Caco-2 (cell line): Measurements from ENCODE around the gene DYRK1A. TPM values are rescaled to one million over a fixed set of nuclear protein-coding genes. Genes with fewer than 3 reads are reported as not detected.

ENCODE experiments used
- BruUV-seq: library from RNA; stranded (reverse); fragments of 400-500 nt; replicated peaks from 2 replicates; lab custom pipeline; 2021; lab: Mats Ljungman, UMichigan
- CTCF ChIA-PET: fragments of 300-600 bp; sonication (Branson Sonifier 250); formaldehyde crosslinking; loops from one replicate; lab custom pipeline; 2022; ENCODE audit warnings: antibody characterized with exemption; lab: Charles Lee
- POLR2A ChIA-PET: fragments of 300-600 bp; sonication (Branson Sonifier 250); formaldehyde crosslinking; loops from one replicate; lab custom pipeline; 2022; ENCODE audit warnings: antibody characterized with exemption; lab: Charles Lee
- DNase-seq, 2 experiments: peaks; one replicate each; pipeline versions ENCODE4 v3.0.0 to v3.0.0-alpha.2; 2020 to 2022
- H3K27me3 ChIP-seq: replicated peaks from 2 replicates; pipeline ENCODE4 v1.6.0; 2011; ENCODE audit warnings: low read length; ENCODE audit not compliant: control insufficient read depth, insufficient read depth
- H3K36me3 ChIP-seq: 2 replicates; pipeline ENCODE4 v1.5.1; 2011; ENCODE audit warnings: low read length; ENCODE audit not compliant: control insufficient read depth, insufficient read depth
- H3K4me1 ChIP-seq: fragments of 250-450 bp; sonication (Bioruptor Pico); 2 replicates; pipeline ENCODE4 v1.5.1; 2020; ENCODE audit warnings: mild to moderate bottlenecking
- H3K4me3 ChIP-seq: 2 replicates; pipeline ENCODE4 v1.5.1; 2011; ENCODE audit warnings: low read depth, mild to moderate bottlenecking, control low read depth, low read length
- H3K9me3 ChIP-seq: fragments of 250-450 bp; sonication (Bioruptor Pico); 2 replicates; pipeline ENCODE4 v1.5.1; 2020; ENCODE audit warnings: mild to moderate bottlenecking, moderate library complexity
- H3K27ac Mint-ChIP-seq: one replicate; pipeline ENCODE4 v1.8.0; 2022; ENCODE audit warnings: mixed read lengths; ENCODE audit not compliant: unreplicated experiment
- H3K27me3 Mint-ChIP-seq: one replicate; pipeline ENCODE4 v1.8.0; 2022; ENCODE audit warnings: mixed read lengths; ENCODE audit not compliant: insufficient read depth, unreplicated experiment
- H3K36me3 Mint-ChIP-seq: one replicate; pipeline ENCODE4 v1.8.0; 2022; ENCODE audit warnings: mild to moderate bottlenecking, mixed read lengths; ENCODE audit not compliant: insufficient read depth, unreplicated experiment
- H3K4me1 Mint-ChIP-seq: one replicate; pipeline ENCODE4 v1.8.0; 2022; ENCODE audit warnings: low read depth, mixed read lengths; ENCODE audit not compliant: unreplicated experiment
- H3K4me3 Mint-ChIP-seq: one replicate; pipeline ENCODE4 v1.8.0; 2022; ENCODE audit warnings: mild to moderate bottlenecking, moderate library complexity, mixed read lengths; ENCODE audit not compliant: unreplicated experiment
- H3K9me3 Mint-ChIP-seq: one replicate; pipeline ENCODE4 v1.8.0; 2022; ENCODE audit warnings: mixed read lengths; ENCODE audit not compliant: unreplicated experiment
- CTCF ChIP-seq, 2 experiments: fragments of 200-600 bp in 1 of 2; IDR thresholded peaks; 1 replicate in 1 of 2; 2 replicates in 1 of 2; pipeline versions ENCODE4 v1.5.1 to v1.8.0; 2011 to 2022; ENCODE audit warnings: antibody characterized with exemption in 1 of 2, control low read depth in 1 of 2, inconsistent platforms in 1 of 2, low read depth in 1 of 2, low read length in 1 of 2, mild to moderate bottlenecking in 1 of 2, moderate library complexity in 1 of 2; ENCODE audit not compliant: insufficient read depth in 1 of 2, severe bottlenecking in 1 of 2, unreplicated experiment in 1 of 2
- intact Hi-C: fragments of 100-400 bp; cut with micrococcal nuclease; formaldehyde crosslinking; loops from one replicate; pipeline ENCODE4 v1.10.0; 2022; ENCODE audit not compliant: unreplicated experiment
- total RNA-seq: library from RNA; stranded (reverse); gene quantifications from 2 replicates; pipeline ENCODE4 v1.2.3, GENCODE V29; 2022

Gene DYRK1A
- total RNA-seq, 1 experiment from 2014 or later, result 50.9 TPM

GRCh38 chr21:37416914-37417313 is 50.3 kb downstream of the DYRK1A start:
- Mint-ChIP-seq H3K9me3 (no peaks in the 10 kb centered on the region), H3K4me3 (no peak overlapping the region), H3K4me1 (peaks cover 9% of the 10 kb centered on the region), H3K27ac (no peak overlapping the region), H3K36me3 (peaks cover 7% of the 10 kb centered on the region), H3K27me3 (no peaks in the 10 kb centered on the region)
- no peak for DNase-seq
- BruUV-seq, result no TSS peak
- POLR2A ChIA-PET, result no interaction called here
- no peak for TF ChIP-seq CTCF (IDR thresholded peaks at IDR 0.05; ENCODE audit: insufficient read depth in 1 of 2, low read depth in 1 of 2, low read length in 1 of 2, severe bottlenecking in 1 of 2, unreplicated experiment in 1 of 2)
- intact Hi-C loops, result no loop called here
- Histone ChIP-seq H3K9me3 (0 out of 2 replicates have a peak, but pooled peaks cover 3% of the 10 kb centered on the region), H3K27me3 (no peaks in the 10 kb centered on the region), H3K4me1 (no peaks in the 10 kb centered on the region), H3K4me3 (no peak overlapping the region), H3K36me3 (no peaks in the 10 kb centered on the region)
- CTCF ChIA-PET, result no interaction called here

GRCh38 chr21:37419228-37419906 is 52.8 kb downstream of the DYRK1A start:
- Histone ChIP-seq H3K36me3 (no peaks in the 10 kb centered on the region), H3K4me3 (no peak overlapping the region), H3K27me3 (no peaks in the 10 kb centered on the region), H3K4me1 (no peaks in the 10 kb centered on the region), H3K9me3 (peaks cover 3% of the 10 kb centered on the region; the same call in 1 of the 2 replicates)
- H3K27me3 Mint-ChIP-seq, result no peaks in the 10 kb centered on the region
- TF ChIP-seq CTCF (IDR thresholded peaks at IDR 0.05; ENCODE audit: insufficient read depth in 1 of 2, low read depth in 1 of 2, low read length in 1 of 2, severe bottlenecking in 1 of 2, unreplicated experiment in 1 of 2), result no peak
- H3K4me3 Mint-ChIP-seq, result no peak overlapping the region
- no peak overlapping the region for H3K27ac Mint-ChIP-seq
- CTCF ChIA-PET, result no interaction called here
- POLR2A ChIA-PET, result no interaction called here
- intact Hi-C loops, result no loop called here
- H3K9me3 Mint-ChIP-seq, result no peaks in the 10 kb centered on the region
- no TSS peak for BruUV-seq
- no peaks in the 10 kb centered on the region for H3K4me1 Mint-ChIP-seq
- no peak for DNase-seq
- peaks cover 7% of the 10 kb centered on the region for H3K36me3 Mint-ChIP-seq

GRCh38 chr21:37421306-37421705 is 54.7 kb downstream of the DYRK1A start:
- H3K36me3 ChIP-seq, result 0 out of 2 replicates have a peak, but pooled peaks cover 1% of the 10 kb centered on the region
- CTCF ChIA-PET, result no interaction called here
- TF ChIP-seq CTCF (IDR thresholded peaks at IDR 0.05; ENCODE audit: insufficient read depth in 1 of 2, low read depth in 1 of 2, low read length in 1 of 2, severe bottlenecking in 1 of 2, unreplicated experiment in 1 of 2), result no peak
- Mint-ChIP-seq H3K36me3 (peaks cover 16% of the 10 kb centered on the region), H3K27ac (no peak overlapping the region), H3K4me3 (no peak overlapping the region), H3K27me3 (no peaks in the 10 kb centered on the region), H3K9me3 (peaks cover 9% of the 10 kb centered on the region), H3K4me1 (no peaks in the 10 kb centered on the region)
- H3K27me3 ChIP-seq, result no peaks in the 10 kb centered on the region
- H3K9me3 ChIP-seq, result peaks cover 3% of the 10 kb centered on the region; the same call in 1 of the 2 replicates
- no peak overlapping the region for H3K4me3 ChIP-seq
- no TSS peak for BruUV-seq
- intact Hi-C loops, result no loop called here
- no peak for DNase-seq
- POLR2A ChIA-PET, result no interaction called here
- no peaks in the 10 kb centered on the region for H3K4me1 ChIP-seq
